ENCODE data around the gene GABBR1. TPM values are rescaled to one million over a fixed set of nuclear protein-coding genes. Genes with fewer than 3 reads are reported as not detected.

GABBR1 gene
- total and polyA plus RNA-seq, 2 donors from 2014 or later: 12.7 to 46.7 TPM

GRCh38 chr6:29517728-29518440 lies 115.1 kb downstream of the GABBR1 start:
- TF ChIP-seq CTCF (IDR thresholded peaks at IDR 0.05; ENCODE audit: borderline replicate concordance, extremely low read depth, insufficient read depth): no peak
- intact Hi-C loops (cut with DNase I): no loop called here
- Histone ChIP-seq H3K27me3 (ENCODE audit: control insufficient read depth, insufficient read depth, low read length) (no peaks in the 10 kb centered on the region), H3K4me1 (ENCODE audit: control insufficient read depth in 2 of 3, insufficient read depth in 2 of 3, low read depth in 1 of 3, low read length in 3 of 3) (no peaks in the 10 kb centered on the region), H3K27ac (ENCODE audit: low read depth in 2 of 2, low read length in 2 of 2) (no peak overlapping the region), H3K4me3 (ENCODE audit: low read length in 3 of 3) (no peak overlapping the region), H3K9ac (ENCODE audit: low read length in 3 of 3) (no peak overlapping the region), H3K9me3 (ENCODE audit: control insufficient read depth in 2 of 3, insufficient read depth in 1 of 3, low read length in 3 of 3) (no peaks in the 10 kb centered on the region), H3K36me3 (ENCODE audit: control insufficient read depth in 2 of 3, insufficient read depth in 3 of 3, low read length in 3 of 3) (no peaks in the 10 kb centered on the region)
- FAIRE-seq: no peak
- no peak for DNase-seq

- H3K4me3 ChIP-seq (ENCODE audit: low read length in 3 of 3): no peak overlapping the region
- no peak overlapping the region for H3K27ac ChIP-seq (ENCODE audit: low read depth in 2 of 2, low read length in 2 of 2)
- TF ChIP-seq CTCF (IDR thresholded peaks at IDR 0.05; ENCODE audit: borderline replicate concordance, extremely low read depth, insufficient read depth): no peak
- H3K9me3 ChIP-seq (ENCODE audit: control insufficient read depth in 2 of 3, insufficient read depth in 1 of 3, low read length in 3 of 3): no peaks in the 10 kb centered on the region
- no peaks in the 10 kb centered on the region for H3K27me3 ChIP-seq (ENCODE audit: control insufficient read depth, insufficient read depth, low read length)
- no peaks in the 10 kb centered on the region for H3K36me3 ChIP-seq (ENCODE audit: control insufficient read depth in 2 of 3, insufficient read depth in 3 of 3, low read length in 3 of 3)
- no peak overlapping the region for H3K9ac ChIP-seq (ENCODE audit: low read length in 3 of 3)
- intact Hi-C loops (cut with DNase I): no loop called here
- DNase-seq: no peak
- no peaks in the 10 kb centered on the region for H3K4me1 ChIP-seq (ENCODE audit: control insufficient read depth in 2 of 3, insufficient read depth in 2 of 3, low read depth in 1 of 3, low read length in 3 of 3)
- FAIRE-seq: no peak
These were observed 115.7 kb downstream of the GABBR1 start for GRCh38 chr6:29517245-29517644.

- Histone ChIP-seq H3K27me3 (ENCODE audit: control insufficient read depth, insufficient read depth, low read length) (no peaks in the 10 kb centered on the region), H3K9me3 (ENCODE audit: control insufficient read depth in 2 of 3, insufficient read depth in 1 of 3, low read length in 3 of 3) (no peaks in the 10 kb centered on the region), H3K4me3 (ENCODE audit: low read length in 3 of 3) (no peak overlapping the region), H3K9ac (ENCODE audit: low read length in 3 of 3) (no peak overlapping the region), H3K27ac (ENCODE audit: low read depth in 2 of 2, low read length in 2 of 2) (no peak overlapping the region), H3K36me3 (ENCODE audit: control insufficient read depth in 2 of 3, insufficient read depth in 3 of 3, low read length in 3 of 3) (no peaks in the 10 kb centered on the region), H3K4me1 (ENCODE audit: control insufficient read depth in 2 of 3, insufficient read depth in 2 of 3, low read depth in 1 of 3, low read length in 3 of 3) (no peaks in the 10 kb centered on the region)
- DNase-seq (no peak), FAIRE-seq (no peak)
- TF ChIP-seq CTCF (IDR thresholded peaks at IDR 0.05; ENCODE audit: borderline replicate concordance, extremely low read depth, insufficient read depth): no peak
- intact Hi-C loops (cut with DNase I): no loop called here
These were observed 116.9 kb downstream of the GABBR1 start for GRCh38 chr6:29516108-29516507.

All from kidney (tissue), 14 donors.